ENCODE results near the gene CACNA1A.
A peak's percentile ranks its signal among the peaks of the same experiment; 100 is the strongest.
"Not testable (repeated sequence)": the region's sequence is repeated elsewhere in the genome, so short reads cannot be mapped to it uniquely, and the experiment has no call there.

CACNA1A gene

GRCh38 chr19:13225973-13226865, 280.1 kb downstream of the CACNA1A start:
- in situ Hi-C loops (cut with HindIII; ENCODE audit: low pct_ligation_motif_present, low pct_unique_long_range_greater_than_20kb, low sequenced_read_pairs), result no loop called here
- DNase-seq, result no peak

- no peak for DNase-seq
- in situ Hi-C loops (cut with HindIII; ENCODE audit: low pct_ligation_motif_present, low pct_unique_long_range_greater_than_20kb, low sequenced_read_pairs), result no loop called here
Measured at GRCh38 chr19:13225085-13225484, 281.2 kb downstream of the CACNA1A start.

GRCh38 chr19:13220847-13221246, 285.4 kb downstream of the CACNA1A start:
- DNase-seq, result no peak
- in situ Hi-C loops (cut with HindIII; ENCODE audit: low pct_ligation_motif_present, low pct_unique_long_range_greater_than_20kb, low sequenced_read_pairs), result no loop called here

GRCh38 chr19:13215572-13216380, 290.5 kb downstream of the CACNA1A start:
- peak; percentile 25 for DNase-seq
- in situ Hi-C loops (cut with HindIII; ENCODE audit: low pct_ligation_motif_present, low pct_unique_long_range_greater_than_20kb, low sequenced_read_pairs), result no loop called here

- no peak for DNase-seq
- in situ Hi-C loops (cut with HindIII; ENCODE audit: low pct_ligation_motif_present, low pct_unique_long_range_greater_than_20kb, low sequenced_read_pairs), result no loop called here
Measured at GRCh38 chr19:13214036-13214730, 292.1 kb downstream of the CACNA1A start.

- DNase-seq, result peak; percentile 47
- in situ Hi-C loops (cut with HindIII; ENCODE audit: low pct_ligation_motif_present, low pct_unique_long_range_greater_than_20kb, low sequenced_read_pairs), result no loop called here
Measured at GRCh38 chr19:13212759-13213330, 293.4 kb downstream of the CACNA1A start.

GRCh38 chr19:13211426-13212308, 294.6 kb downstream of the CACNA1A start:
- in situ Hi-C loops (cut with HindIII; ENCODE audit: low pct_ligation_motif_present, low pct_unique_long_range_greater_than_20kb, low sequenced_read_pairs), result no loop called here

GRCh38 chr19:13210941-13211340, 295.3 kb downstream of the CACNA1A start:
- DNase-seq, result no peak
- in situ Hi-C loops (cut with HindIII; ENCODE audit: low pct_ligation_motif_present, low pct_unique_long_range_greater_than_20kb, low sequenced_read_pairs), result no loop called here

More at GRCh38 chr19:13211426-13212308, 294.6 kb downstream of the CACNA1A start:
- no peak for DNase-seq

- no peak for DNase-seq
- in situ Hi-C loops (cut with HindIII; ENCODE audit: low pct_ligation_motif_present, low pct_unique_long_range_greater_than_20kb, low sequenced_read_pairs), result no loop called here
Measured at GRCh38 chr19:13210339-13210775, 295.9 kb downstream of the CACNA1A start.

GRCh38 chr19:13209484-13210338, 296.6 kb downstream of the CACNA1A start:
- in situ Hi-C loops (cut with HindIII; ENCODE audit: low pct_ligation_motif_present, low pct_unique_long_range_greater_than_20kb, low sequenced_read_pairs), result no loop called here
- no peak for DNase-seq

- in situ Hi-C loops (cut with HindIII; ENCODE audit: low pct_ligation_motif_present, low pct_unique_long_range_greater_than_20kb, low sequenced_read_pairs), result no loop called here
- DNase-seq, result no peak
Measured at GRCh38 chr19:13208672-13209483, 297.4 kb downstream of the CACNA1A start.

- in situ Hi-C loops (cut with HindIII; ENCODE audit: low pct_ligation_motif_present, low pct_unique_long_range_greater_than_20kb, low sequenced_read_pairs), result no loop called here
- DNase-seq, result no peak
Measured at GRCh38 chr19:13207846-13208671, 298.2 kb downstream of the CACNA1A start.

- in situ Hi-C loops (cut with HindIII; ENCODE audit: low pct_ligation_motif_present, low pct_unique_long_range_greater_than_20kb, low sequenced_read_pairs), result no loop called here
- no peak for DNase-seq
Measured at GRCh38 chr19:13207237-13207845, 298.9 kb downstream of the CACNA1A start.

GRCh38 chr19:13206587-13206986, 299.7 kb downstream of the CACNA1A start:
- no peak for DNase-seq
- in situ Hi-C loops (cut with HindIII; ENCODE audit: low pct_ligation_motif_present, low pct_unique_long_range_greater_than_20kb, low sequenced_read_pairs), result no loop called here

GRCh38 chr19:13202112-13202511, 304.2 kb downstream of the CACNA1A start:
- DNase-seq; in situ Hi-C loops (cut with HindIII; ENCODE audit: low pct_ligation_motif_present, low pct_unique_long_range_greater_than_20kb, low sequenced_read_pairs): not testable (repeated sequence)

All from ACHN (cell line).